Testis (tissue), 2 donors: ENCODE measurements around the gene NEK5.

ENCODE experiments used
- CTCF ChIP-seq, 3 experiments: fragments of 450-650 bp in 2 of 3; fragments of 200-600 bp in 1 of 3; sonication (generic) in 1 of 3; IDR thresholded peaks; one replicate each; pipeline ENCODE4 v1.5.1; 2016 to 2019; ENCODE audit warnings: antibody characterized with exemption in 3 of 3, mild to moderate bottlenecking in 2 of 3, moderate library complexity in 1 of 3
- POLR2A ChIP-seq: fragments of 450-650 bp; IDR thresholded peaks from one replicate; pipeline ENCODE4 v1.6.1; 2017; ENCODE audit warnings: antibody characterized with exemption, mild to moderate bottlenecking, moderate library complexity

- TF ChIP-seq POLR2A: no peak
- no peak for TF ChIP-seq CTCF (IDR thresholded peaks at IDR 0.05)
These were observed 129.4 kb downstream of the NEK5 start for GRCh38 chr13:51999510-51999911.
